ACC112 (cell line): ENCODE data around the gene CCNB1IP1.
"Not testable (repeated sequence)": the region's sequence is repeated elsewhere in the genome, so short reads cannot be mapped to it uniquely, and the experiment has no call there.

ENCODE experiments used
- H2AFZ ChIP-seq: fragments of 200-600 bp; sonication (generic); one replicate; pipeline ENCODE4 v1.6.0; 2017; ENCODE audit warnings: antibody characterized with exemption, low read length; ENCODE audit not compliant: unreplicated experiment
- H3K27ac ChIP-seq: fragments of 200-600 bp; sonication (generic); 2 replicates; pipeline ENCODE4 v1.5.1; 2014; ENCODE audit warnings: low read depth, mild to moderate bottlenecking, antibody characterized with exemption, low read length, moderate library complexity
- H3K27me3 ChIP-seq: fragments of 200-600 bp; sonication (generic); 2 replicates; pipeline ENCODE4 v1.6.1; 2014; ENCODE audit warnings: mild to moderate bottlenecking, antibody characterized with exemption, low read length, moderate library complexity, mixed read lengths; ENCODE audit not compliant: insufficient read depth
- H3K36me3 ChIP-seq: fragments of 200-600 bp; sonication (generic); 2 replicates; pipeline ENCODE4 v1.6.1; 2016; ENCODE audit warnings: mild to moderate bottlenecking, antibody characterized with exemption, low read length, moderate library complexity, mixed read lengths; ENCODE audit not compliant: insufficient read depth
- H3K4me1 ChIP-seq: fragments of 200-600 bp; sonication (generic); one replicate; pipeline ENCODE4 v1.6.1; 2016; ENCODE audit warnings: low read length, mixed read lengths; ENCODE audit not compliant: insufficient read depth, unreplicated experiment, control insufficient read depth
- H3K4me3 ChIP-seq: fragments of 200-600 bp; sonication (generic); 2 replicates; pipeline ENCODE4 v1.5.1; 2014; ENCODE audit warnings: mild to moderate bottlenecking, low read depth, low read length
- H3K79me2 ChIP-seq: fragments of 200-600 bp; sonication (generic); one replicate; pipeline ENCODE4 v1.6.0; 2016; ENCODE audit warnings: low read length; ENCODE audit not compliant: control insufficient read depth, unreplicated experiment, insufficient read depth

Gene CCNB1IP1

GRCh38 chr14:20356422-20356821 lies 23.3 kb upstream of the CCNB1IP1 start:
- H3K27me3 ChIP-seq = no peaks in the 10 kb centered on the region
- H3K4me1 ChIP-seq = no peaks in the 10 kb centered on the region
- H3K4me3 ChIP-seq = no peak overlapping the region
- H3K27ac ChIP-seq = no peak overlapping the region
- no peak overlapping the region for H2AFZ ChIP-seq
- peaks cover 30% of the 10 kb centered on the region for H3K36me3 ChIP-seq
- H3K79me2 ChIP-seq = no peaks in the 10 kb centered on the region

DNA sequence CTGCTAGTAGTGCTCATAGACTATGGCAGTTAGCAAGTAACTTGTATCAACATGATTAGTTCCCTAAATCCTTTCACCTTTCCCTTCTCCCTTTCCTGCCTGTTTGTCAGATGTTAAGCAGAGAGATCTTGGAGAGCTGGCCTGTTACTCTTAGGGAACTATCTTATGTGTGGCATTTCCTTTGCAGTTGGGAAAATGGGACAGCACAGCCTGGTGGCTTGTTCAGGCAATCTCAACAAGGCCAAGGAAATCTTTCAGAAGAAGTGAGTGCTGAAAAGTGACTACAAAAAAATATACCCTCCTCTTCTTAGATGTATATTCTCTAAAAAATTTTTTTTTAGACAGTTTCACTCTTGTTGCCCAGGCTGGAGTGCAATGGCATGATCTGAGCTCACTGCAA lies 17.8 kb upstream of the CCNB1IP1 start:
- Histone ChIP-seq H3K36me3 (peaks cover 34% of the 10 kb centered on the region), H2AFZ (no peak overlapping the region), H3K4me3 (no peak overlapping the region), H3K27ac (peak overlapping the region; percentile 7; the same call in 1 of the 2 replicates), H3K79me2 (no peaks in the 10 kb centered on the region), H3K4me1 (peaks cover 9% of the 10 kb centered on the region), H3K27me3 (no peaks in the 10 kb centered on the region)

- H2AFZ ChIP-seq = no peak overlapping the region
- no peak overlapping the region for H3K4me3 ChIP-seq
- peaks cover 3% of the 10 kb centered on the region for H3K79me2 ChIP-seq
- peak overlapping the region; percentile 39; the same call in 1 of the 2 replicates for H3K27ac ChIP-seq
- no peaks in the 10 kb centered on the region for H3K27me3 ChIP-seq
- peaks cover 39% of the 10 kb centered on the region for H3K36me3 ChIP-seq
- H3K4me1 ChIP-seq = peaks cover 9% of the 10 kb centered on the region
Measured at GRCh38 chr14:20350282-20350681, 17.2 kb upstream of the CCNB1IP1 start.

DNA sequence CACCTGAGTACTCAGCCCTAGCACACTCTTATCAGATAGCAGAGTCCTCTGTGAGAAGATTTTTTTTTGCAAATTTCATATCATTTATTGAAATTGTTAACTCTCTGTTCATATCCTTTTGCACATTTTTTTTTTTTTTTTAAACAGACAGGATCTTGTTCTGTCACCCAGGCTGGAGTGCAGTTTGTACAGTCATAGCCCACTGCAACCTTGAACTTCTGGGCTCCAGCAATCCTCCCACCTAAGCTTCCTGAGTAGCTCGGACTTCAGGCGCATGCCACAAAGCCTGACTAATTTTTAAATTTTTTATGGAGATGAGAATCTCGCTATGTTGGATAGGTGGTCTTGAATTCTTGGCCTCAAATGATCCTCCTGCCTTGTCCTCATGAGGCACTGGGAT lies 14.7 kb upstream of the CCNB1IP1 start:
- H3K36me3 ChIP-seq = peaks cover 30% of the 10 kb centered on the region
- no peak overlapping the region for H2AFZ ChIP-seq
- H3K79me2 ChIP-seq = peaks cover 21% of the 10 kb centered on the region
- peaks cover 11% of the 10 kb centered on the region for H3K4me1 ChIP-seq
- H3K27me3 ChIP-seq = no peaks in the 10 kb centered on the region
- H3K27ac ChIP-seq = no peak overlapping the region
- no peak overlapping the region for H3K4me3 ChIP-seq

DNA sequence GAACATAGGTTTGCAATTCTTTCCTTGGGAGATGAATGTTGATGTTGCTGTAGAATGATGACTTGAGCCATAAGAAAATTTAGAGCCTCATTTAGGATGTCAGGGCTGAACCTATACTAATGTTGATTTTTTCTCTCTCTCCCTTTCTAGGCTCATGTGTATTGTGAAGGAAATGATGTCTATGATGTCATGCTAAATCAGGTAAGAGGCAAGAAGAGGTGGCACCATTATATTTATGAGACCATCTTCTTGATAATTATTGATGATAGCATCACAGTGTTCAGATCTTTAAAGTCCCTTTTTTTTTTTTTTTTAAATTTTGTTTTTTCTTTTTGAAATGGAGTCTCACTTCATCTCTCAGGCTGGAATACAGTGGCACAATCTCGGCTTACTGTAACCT lies 13.6 kb upstream of the CCNB1IP1 start:
- Histone ChIP-seq H3K4me1 (peaks cover 11% of the 10 kb centered on the region), H3K36me3 (peaks cover 30% of the 10 kb centered on the region), H3K27me3 (no peaks in the 10 kb centered on the region), H3K79me2 (peaks cover 21% of the 10 kb centered on the region), H2AFZ (no peak overlapping the region), H3K27ac (no peak overlapping the region), H3K4me3 (no peak overlapping the region)

- no peaks in the 10 kb centered on the region for H3K27me3 ChIP-seq
- H2AFZ ChIP-seq = no peak overlapping the region
- H3K36me3 ChIP-seq = peaks cover 30% of the 10 kb centered on the region
- no peak overlapping the region for H3K4me3 ChIP-seq
- H3K4me1 ChIP-seq = peaks cover 9% of the 10 kb centered on the region
- H3K27ac ChIP-seq = no peak overlapping the region
- peaks cover 21% of the 10 kb centered on the region for H3K79me2 ChIP-seq
Measured at GRCh38 chr14:20345366-20345765, 12.3 kb upstream of the CCNB1IP1 start.

DNA sequence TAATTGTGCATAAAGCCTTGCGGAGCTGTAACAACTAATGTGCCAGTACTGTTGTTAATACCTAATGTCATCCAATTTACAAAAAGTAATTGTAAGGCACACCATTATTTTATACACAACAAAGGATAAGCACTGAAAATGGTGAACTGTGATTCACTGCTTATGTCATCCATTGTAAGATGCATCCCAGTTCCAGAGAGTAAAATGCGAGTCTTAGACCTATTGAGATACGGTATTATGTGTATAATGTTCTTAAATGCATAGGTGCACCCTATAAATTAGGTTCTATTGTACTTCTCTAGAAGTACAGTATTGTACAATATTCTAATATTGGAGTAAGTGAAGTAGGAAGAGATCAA lies 10.8 kb upstream of the CCNB1IP1 start:
- Histone ChIP-seq H3K36me3 (peaks cover 23% of the 10 kb centered on the region), H3K4me3 (peak overlapping the region; percentile 96), H3K79me2 (peaks cover 21% of the 10 kb centered on the region), H3K27me3 (no peaks in the 10 kb centered on the region), H3K4me1 (peaks cover 2% of the 10 kb centered on the region), H2AFZ (peak overlapping the region; percentile 83), H3K27ac (peak overlapping the region; percentile 75)

DNA sequence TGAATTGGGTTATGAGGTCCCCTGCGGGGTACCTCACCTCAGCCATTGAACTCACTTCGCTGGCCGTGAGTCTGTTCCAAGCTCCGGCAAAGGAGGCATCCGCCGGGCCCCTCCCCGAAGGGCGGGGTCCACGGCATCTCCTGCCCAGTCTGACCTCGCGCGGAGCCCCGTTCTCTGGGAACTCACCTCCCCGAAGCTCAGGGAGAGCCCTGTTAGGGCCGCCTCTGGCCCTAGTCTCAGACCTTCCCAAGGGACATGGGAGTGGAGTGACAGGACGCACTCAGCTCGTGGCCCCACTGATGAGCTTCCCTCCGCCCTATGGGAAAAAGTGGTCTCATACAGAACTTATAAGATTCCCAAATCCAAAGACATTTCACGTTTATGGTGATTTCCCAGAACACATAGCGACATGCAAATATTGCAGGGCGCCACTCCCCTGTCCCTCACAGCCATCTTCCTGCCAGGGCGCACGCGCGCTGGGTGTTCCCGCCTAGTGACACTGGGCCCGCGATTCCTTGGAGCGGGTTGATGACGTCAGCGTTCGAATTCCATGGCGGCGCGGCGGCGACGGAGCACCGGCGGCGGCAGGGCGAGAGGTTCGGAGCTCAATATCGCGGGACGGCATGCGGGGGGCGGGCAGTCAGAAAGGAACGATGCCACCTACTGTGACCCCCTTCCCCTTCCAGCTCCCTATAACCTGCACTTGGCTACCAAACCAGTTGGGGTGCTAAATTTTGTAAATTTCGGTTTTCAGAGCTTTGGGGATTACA lies 10.2 kb upstream of the CCNB1IP1 start, which contains the start of gene PARP2:
Gene PARP2 (plus strand): TSS at position 544 of the 770 bp plus-strand sequence. CDS start 7 bp downstream, at position 551.
- Histone ChIP-seq H3K36me3 (peaks cover 23% of the 10 kb centered on the region), H3K4me3 (peak within 1 kb of the TSS; percentile 97), H2AFZ (peak within 1 kb of the TSS; percentile 99), H3K27me3 (no peaks in the 10 kb centered on the region), H3K27ac (peak within 1 kb of the TSS; percentile 95), H3K79me2 (peaks cover 21% of the 10 kb centered on the region), H3K4me1 (peaks cover 2% of the 10 kb centered on the region)

GRCh38 chr14:20341646-20342045 lies 8.6 kb upstream of the CCNB1IP1 start:
- Histone ChIP-seq H3K4me1 (peaks cover 2% of the 10 kb centered on the region), H3K79me2 (peaks cover 21% of the 10 kb centered on the region), H2AFZ (peak overlapping the region; percentile 99), H3K4me3 (peak overlapping the region; percentile 97), H3K27ac (peak overlapping the region; percentile 95), H3K36me3 (peaks cover 16% of the 10 kb centered on the region), H3K27me3 (no peaks in the 10 kb centered on the region)

- H3K36me3 ChIP-seq = peaks cover 13% of the 10 kb centered on the region; the same call in 1 of the 2 replicates
- peak overlapping the region; percentile 10 for H2AFZ ChIP-seq
- not testable (repeated sequence) for H3K4me1 ChIP-seq, H3K4me3 ChIP-seq, H3K27me3 ChIP-seq, H3K27ac ChIP-seq
- peaks cover 21% of the 10 kb centered on the region for H3K79me2 ChIP-seq
Measured at GRCh38 chr14:20341032-20341431, 8.0 kb upstream of the CCNB1IP1 start.

GRCh38 chr14:20334017-20334416 lies 938 bp upstream of the CCNB1IP1 start:
- H2AFZ ChIP-seq = peak overlapping the region; percentile 92
- peaks cover 23% of the 10 kb centered on the region for H3K4me1 ChIP-seq
- peaks cover 2% of the 10 kb centered on the region; the same call in 1 of the 2 replicates for H3K36me3 ChIP-seq
- H3K4me3 ChIP-seq = no peak overlapping the region; the same call in 1 of the 2 replicates
- H3K27ac ChIP-seq = no peak overlapping the region
- peaks cover 39% of the 10 kb centered on the region for H3K79me2 ChIP-seq
- no peaks in the 10 kb centered on the region for H3K27me3 ChIP-seq
